CD4-positive, alpha-beta T cell treated with Interleukin-1 beta for 1 hour (primary cell): ENCODE measurements around the gene SP100.
A peak's percentile ranks its signal among the peaks of the same experiment; 100 is the strongest.
"Not testable (repeated sequence)": the region's sequence is repeated elsewhere in the genome, so short reads cannot be mapped to it uniquely, and the experiment has no call there.

Experiments
- DNase-seq, 2 donors: peaks; one replicate each; pipeline ENCODE4 v3.0.0-alpha.2; 2020 to 2022

Gene SP100

DNA sequence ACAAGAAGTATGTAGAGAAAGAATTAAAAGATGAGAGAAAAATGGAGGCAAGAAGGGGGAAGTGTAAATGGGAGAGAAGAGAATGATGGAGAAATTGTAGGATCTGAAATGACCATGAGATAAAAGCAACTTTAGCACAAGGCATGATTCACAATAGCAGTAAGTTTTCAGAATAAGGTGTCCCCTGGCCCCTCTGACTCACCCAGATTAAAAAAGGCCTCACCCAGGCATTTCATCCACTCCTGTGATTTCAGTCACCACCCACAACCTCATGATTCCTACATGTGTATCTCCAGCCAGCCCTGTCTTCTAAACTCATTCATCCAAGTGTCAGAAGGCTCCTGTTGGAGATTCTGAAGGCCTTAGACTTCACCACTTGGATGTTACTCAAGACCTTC, 56.6 kb downstream of the SP100 start:
- DNase-seq, result peak in 1 of 2 donors; percentile 21

DNA sequence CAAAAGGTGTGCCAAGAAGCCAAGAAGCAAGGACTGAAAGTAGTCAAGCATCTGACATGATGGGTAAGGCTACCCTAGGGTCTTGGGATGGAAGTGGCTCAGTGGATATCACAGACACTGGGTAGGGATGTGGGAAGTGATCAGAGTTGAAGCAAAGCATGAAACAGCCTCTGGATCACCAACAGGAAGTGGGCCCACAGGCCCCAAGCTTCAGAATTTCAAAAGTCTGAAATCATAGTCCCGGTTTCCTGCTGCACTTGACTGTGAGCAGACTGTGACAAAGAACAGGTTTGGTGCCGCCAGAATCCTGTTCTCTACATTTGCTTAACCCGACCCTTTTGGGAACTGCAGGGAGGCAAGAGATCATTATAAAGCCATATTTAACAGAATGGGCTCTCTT, 57.4 kb downstream of the SP100 start:
- DNase-seq, result peak in 1 of 2 donors; percentile 28

DNA sequence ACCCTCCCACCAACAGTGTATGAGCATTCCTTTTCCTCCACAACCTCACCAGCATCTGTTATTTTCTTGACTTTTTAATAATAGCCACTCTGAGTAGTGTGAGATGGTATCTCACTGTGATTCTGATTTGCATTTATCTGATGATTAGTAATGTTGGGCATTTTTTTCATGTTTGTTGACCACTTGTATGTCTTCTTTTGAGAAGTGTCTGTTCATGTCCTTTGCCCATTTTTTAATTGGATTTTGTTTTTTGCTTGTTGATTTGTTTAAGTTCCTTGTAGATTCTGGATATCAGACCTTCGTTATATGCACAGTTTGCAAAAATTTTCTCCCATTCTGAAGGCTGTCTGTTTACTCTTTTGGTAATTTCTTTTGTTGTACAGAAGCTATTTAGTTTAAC, 59.1 kb downstream of the SP100 start:
- no peak for DNase-seq

DNA sequence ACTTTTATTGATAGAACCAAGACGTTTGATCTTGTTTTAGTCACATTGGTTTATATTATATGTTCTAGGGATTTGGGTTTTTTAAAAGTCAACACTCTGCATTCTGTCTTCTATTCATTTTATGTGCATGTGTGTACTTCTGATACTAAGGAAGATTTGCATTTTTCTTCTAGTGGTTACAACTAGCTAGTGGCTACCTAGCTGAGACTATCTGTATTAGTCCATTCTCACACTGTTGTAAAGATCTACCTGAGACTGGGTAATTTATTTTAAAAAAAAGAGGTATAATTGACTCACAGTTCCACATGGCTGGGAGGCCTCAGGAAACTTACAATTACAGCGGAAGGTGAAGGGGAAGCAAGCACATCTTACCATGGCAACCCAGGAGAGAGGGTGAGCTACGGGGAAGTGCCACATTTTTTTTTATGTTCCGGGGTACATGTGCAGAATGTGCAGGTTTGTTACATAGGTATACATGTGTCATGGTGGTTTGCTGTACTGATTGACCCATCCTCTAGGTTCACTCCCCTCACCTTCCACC, 69.9 kb downstream of the SP100 start:
- no peak for DNase-seq

DNA sequence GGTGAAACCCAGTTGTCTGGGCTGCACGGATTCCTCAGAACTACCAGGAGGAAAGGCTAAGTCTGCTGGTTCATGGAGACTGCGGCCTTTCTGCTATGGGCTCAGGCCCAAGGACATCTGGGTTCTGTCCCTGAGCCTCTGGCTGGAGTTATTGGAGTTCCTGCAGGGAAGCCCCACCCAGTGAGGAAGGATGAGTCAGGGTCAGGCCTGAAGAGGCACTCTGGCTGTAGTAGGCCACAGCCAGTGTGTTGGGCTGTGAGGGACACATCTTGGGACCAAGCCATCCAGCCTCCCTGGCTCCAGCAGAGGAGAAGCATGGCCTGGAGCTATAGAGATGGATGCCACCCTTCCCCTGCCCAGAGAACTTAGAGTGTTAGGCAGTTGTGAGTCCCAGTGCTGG, 75.2 kb downstream of the SP100 start:
- DNase-seq, result not testable (repeated sequence)

DNA sequence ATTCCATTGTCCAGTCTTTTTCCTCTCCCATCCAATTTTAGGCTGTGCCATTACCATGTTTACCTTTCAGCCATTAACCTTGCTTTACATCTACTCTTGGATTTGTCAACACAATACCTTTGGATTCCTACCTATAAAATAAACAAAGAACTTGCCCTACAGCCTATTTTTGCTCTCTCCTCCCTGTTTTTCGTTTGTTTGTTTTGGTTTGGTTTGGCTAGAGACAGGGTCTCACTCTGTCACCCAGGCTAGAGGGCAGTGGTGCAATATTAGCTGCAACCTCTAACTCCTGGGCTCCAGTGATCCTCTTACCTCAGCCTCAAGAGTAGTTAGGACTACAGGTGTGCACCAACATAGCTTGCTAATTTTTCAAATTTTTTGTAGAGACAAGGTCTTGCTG, 76.1 kb downstream of the SP100 start:
- no peak for DNase-seq

DNA sequence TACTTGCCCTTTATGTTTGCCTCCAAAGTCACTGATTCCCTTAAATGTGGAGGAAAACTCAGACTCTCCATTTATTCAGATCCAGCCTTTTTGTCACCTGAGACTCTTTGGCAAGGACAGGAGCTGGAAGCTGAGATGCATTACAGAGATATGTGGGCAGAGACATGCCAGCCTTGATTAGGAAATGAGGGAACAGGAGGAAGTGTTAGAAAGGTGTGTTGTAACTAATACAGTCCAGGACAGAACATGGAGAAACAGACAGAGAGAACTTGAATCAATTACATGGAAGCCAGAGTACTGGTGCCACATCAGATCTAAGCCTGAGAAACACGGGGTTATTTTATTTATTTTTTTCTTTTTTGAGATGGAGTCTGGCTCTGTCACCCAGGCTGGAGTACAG, 79.0 kb downstream of the SP100 start:
- DNase-seq, result no peak

DNA sequence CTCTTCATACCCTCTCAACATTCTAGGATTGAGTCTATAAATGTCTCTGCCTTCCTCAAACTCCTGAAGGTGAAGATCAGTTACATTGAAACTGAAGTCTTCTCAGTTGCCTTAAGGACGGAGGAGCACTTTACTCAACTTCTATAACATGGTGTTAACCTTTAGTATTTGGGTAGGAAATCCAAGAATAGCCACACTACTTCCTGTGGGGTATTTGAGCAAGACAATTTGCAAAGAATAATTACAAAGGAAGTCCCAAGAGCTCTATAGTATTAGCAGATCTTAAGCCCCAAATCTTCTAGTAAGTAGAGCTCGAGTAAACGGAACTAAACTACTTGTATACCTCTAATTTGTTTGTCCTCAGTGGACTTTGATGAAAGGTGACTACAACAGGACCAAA, 80.9 kb downstream of the SP100 start:
- peak in 1 of 2 donors; percentile 5 for DNase-seq

DNA sequence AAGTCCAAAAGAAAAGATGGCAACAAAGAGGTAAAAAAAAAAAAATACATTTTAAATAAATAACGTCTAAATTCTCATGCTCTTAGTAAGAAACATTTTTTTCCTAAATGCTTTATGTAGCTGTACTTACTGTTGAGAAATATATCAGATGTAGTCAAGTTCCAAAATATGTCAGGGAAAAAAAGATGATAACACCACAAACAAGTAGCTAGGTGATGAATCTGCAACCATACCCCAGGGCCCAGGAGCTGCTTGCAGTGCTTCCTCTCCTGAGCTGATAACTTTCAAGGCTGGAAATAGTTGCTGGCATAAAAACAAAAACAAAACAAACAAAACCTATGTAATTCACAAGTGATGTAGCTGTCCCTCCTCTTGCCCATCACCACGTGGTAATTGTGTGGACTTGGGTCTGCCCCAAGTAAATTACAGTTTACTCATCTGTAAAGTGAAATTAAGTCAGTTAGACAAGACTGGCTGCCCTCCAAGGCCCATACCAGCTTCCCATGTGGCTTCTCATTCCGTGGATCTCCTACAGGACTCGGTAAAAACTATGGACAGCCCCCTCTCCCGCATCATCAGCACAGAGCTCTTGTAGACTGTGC, 82.6 kb downstream of the SP100 start:
- DNase-seq, result no peak

DNA sequence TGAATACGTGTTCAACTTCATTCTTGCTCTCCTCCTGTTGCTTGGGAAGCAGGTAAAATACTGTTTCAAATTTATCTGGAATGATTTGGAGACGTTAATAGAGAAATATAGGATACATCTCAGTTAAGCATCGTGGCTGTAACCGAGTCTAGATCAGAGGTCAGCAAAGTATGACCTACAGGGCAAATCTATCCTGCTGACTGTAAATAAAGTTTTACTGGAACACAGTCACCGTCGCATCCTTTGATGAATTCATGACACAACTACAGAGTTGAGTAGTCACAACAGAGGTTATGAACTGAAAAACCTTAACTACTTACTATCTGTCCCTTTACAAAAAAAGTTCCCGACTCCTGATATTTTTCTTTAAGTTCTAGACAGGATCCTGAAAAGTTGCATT, 86.6 kb downstream of the SP100 start:
- DNase-seq, result no peak

DNA sequence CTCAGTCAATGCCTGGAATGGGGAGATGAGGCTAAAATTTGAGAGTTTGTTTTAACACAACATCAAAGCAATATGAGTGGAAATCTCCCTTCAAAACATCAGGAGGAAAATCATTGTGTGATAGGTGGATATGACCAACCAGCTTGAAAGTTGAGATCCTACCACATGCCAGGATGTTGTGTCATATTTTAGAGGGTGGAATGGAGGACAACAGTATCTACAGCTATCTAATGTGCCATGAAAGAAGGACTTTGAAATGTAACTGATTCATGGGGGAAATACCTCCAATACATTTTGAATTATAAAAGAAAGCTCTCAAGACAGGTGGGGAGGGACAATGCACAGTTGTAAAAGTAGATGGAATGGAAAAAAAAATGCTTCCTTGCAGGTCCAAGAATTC, 87.8 kb downstream of the SP100 start:
- DNase-seq, result no peak

DNA sequence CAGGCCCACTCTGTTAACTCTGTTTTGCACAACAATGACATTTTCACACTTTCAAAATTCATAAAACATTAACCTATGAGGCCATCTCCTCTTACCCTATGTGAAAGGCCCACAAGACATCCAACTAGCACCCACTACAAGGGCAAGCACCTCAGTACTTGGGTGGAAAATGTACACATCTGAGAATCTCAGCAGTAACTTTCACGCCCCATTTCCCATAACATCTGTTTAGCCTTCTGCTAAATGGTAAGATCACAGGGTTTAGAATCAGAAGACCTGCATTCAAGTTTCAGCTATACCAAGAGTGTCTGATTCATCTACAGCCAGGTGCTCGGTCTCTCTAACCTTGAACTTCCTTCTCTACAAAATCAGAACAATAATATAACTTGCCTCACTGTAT, 89.2 kb downstream of the SP100 start:
- no peak for DNase-seq

DNA sequence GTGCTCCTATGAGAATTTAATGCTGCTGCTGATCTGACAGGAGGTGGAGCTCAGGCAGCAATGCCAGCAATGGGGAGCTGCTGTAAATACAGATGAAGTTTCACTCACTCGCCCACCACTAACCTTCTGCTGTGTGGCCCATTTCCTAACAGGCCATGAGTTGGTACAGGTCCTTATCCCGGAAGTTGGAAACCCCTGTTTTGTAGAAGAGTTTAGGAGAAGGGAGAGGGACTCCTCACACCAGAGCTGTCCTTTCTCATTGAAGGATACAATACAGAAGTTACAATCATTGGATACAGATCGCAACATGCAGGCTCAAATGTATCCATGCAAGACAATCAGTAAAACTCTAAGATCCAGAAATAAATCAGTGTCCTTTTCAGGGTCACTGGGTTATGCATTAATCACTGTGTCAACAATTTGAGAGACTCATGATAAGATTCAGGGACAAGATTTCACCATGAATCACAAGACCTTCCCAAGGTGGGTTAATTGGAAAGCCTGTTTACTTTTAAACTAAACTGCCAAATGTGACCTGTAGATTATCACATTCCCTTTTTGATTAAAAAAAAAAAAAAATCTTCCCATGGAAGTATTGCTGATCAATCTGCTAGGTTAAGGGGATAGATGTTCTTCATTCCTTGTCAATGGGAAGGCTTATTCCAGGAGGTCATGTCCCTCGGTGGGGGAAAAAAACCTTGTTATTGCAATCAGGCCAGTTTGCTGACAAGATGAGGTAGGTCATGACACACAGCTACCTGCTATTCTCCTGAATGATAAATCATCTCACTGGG, 97.2 kb downstream of the SP100 start:
- no peak for DNase-seq

DNA sequence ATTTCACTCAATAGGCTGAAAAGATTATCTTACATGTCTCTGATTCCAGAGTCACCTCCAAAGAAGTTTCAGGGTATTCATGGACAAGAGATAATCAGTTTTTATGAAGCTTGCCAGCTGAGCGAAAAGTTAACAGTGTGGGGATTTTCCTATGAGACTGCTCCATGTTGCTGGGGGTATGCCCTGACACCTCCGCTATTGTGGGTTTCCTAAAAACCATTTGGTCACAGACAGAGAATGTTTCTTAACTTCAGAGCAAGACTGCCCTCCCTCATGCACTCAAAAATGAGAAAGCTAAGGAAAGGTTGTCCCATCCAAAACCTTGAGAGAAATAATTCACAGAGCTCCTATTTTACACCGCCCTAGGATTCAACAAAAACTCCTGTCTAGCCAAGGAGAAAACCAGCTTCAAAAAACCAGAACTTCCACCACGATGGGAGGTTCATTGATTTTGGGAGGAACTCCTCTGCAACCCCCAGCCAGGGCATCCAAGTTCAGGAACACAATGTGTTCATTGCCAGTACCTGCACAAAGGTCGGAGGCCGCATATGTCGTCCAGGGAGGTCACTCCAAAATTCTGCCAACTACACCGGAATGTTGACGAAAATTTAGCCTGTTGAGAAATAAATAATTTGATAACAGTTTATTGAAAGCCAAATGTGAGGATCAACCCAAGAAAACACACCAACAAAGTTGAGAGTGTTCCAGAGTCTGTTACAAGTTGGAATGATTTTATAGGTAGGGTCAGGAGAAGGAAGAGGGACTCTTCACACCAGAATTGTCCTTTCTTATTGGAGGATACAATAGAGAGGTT, 104.3 kb downstream of the SP100 start:
- no peak for DNase-seq

DNA sequence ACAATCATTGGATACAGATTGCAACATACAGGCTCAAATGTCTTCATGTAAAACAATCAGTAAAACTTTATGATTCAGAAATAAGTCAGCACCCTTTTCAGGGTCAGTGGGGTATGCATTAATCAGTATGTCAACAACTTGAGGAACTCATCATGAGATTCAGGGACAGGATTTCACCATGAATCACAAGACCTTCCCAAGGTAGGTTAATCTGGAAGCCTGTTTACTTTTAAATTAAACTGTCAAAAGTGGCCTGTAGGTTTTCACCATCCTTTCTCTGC, 104.8 kb downstream of the SP100 start:
- DNase-seq, result no peak

DNA sequence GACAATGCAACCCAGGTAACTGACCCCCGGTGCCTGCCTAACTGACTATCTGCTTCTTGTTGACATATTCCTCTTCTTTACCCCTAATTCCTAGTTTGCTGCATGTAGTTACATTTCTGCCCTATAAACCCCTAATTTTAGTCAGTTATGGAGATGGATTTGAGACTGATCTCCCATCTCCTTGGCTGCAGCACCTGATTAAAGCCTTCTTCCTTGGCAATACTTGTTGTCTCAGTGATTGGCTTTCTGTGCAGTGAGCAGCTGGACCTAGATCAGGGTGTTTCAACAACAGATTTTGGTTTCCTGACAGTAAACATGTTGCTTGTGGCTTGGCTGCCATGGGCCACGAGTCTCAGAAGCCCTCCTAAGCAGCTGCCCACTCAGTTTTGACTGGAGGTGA, 105.4 kb downstream of the SP100 start:
- no peak for DNase-seq

DNA sequence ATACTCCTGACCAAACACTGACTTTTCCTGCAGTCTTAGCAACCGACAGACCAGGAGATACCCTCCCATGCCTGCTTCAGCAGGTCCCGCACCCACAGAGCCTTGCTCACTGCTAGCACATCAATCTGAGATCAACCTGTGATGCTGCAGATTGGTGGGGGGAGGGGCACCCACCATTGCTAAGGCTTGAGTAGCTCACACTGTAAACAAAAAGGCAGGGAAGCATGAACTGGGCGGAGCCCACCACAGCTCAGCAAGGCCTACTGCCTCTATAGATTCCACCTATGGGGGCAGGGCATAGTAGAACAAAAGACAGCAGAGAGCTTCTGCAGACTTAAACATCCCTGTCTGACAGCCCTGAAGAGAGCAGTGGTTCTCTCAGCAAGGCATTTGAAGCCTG, 109.7 kb downstream of the SP100 start:
- peak in 1 of 2 donors; percentile 32 for DNase-seq

DNA sequence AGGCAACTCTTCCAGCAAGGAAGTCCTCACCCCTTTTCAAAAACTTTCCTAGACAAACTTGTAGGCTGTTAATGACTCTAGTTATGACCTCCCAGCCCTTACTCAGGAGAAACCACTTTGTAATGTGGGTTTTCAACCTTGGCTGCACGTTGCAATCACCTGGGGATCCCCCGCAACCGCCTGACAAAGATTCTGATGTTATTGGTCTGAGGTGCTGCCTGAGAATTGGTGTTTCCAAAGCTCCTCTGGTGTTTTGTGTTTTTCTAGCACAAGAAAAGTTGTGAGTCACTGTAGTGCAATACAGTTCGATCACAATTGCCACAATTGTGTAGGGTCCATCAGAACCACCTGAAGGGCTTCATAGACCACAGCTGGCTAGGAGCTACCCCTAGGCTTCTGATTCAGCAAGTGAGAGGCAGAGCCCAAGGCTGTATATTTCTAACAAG, 121.6 kb downstream of the SP100 start:
- DNase-seq, result peak in 1 of 2 donors; percentile 1

DNA sequence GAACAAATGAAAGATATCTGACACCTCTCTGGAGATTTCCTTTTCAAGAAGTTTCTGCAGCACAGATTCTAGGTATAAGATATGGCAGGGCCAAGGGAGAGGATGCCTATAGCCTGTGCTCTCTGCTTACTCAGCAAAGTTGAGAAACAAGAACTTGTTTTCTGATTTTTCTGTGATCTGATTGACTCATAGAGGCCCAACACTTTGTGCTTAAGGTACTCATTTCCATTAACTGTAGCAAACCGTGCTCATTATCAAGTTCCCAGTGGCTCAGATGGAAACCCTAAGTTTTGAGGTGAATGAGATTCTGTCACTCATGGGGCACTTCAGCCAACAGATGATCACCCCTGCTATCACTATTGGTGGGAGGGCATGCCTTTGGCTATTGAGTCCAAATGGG, 124.3 kb downstream of the SP100 start:
- no peak for DNase-seq

DNA sequence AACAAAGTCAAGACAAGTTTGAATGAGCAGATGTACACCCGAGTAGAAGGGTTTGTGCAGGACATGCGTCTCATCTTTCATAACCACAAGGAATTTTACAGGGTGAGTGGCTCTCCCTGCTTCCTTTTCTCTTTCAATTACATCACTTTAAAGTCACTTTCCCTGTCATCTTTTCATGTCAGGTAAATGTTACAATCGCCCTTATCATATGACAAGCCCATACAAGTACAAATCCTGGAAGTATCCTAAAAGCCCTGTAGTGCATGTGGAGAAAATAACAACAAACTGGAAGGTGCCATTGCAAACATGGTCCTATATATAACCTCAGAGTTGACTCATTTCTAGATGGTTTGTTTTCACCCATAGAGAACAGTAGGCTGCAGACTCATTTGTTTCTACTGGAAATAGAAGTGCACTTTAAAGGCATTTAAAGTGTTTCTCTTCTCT, 126.0 kb downstream of the SP100 start:
- DNase-seq, result no peak

DNA sequence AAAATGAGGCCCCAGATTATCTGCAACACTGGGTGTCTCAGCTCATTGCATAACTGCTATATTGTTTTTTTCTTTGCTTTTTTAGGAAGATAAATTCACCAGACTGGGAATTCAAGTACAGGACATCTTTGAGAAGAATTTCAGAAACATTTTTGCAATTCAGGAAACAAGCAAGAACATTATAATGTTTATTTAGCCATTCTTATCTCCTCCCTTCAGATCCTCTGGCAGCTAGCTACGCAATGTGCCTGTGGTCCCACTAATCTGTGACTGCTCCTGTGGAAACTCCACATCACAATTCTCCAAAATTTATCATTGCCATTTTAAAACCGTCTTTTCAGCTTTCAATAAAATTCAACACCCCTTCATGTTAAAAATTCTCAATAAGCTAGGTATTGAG, 126.8 kb downstream of the SP100 start:
- DNase-seq, result no peak

DNA sequence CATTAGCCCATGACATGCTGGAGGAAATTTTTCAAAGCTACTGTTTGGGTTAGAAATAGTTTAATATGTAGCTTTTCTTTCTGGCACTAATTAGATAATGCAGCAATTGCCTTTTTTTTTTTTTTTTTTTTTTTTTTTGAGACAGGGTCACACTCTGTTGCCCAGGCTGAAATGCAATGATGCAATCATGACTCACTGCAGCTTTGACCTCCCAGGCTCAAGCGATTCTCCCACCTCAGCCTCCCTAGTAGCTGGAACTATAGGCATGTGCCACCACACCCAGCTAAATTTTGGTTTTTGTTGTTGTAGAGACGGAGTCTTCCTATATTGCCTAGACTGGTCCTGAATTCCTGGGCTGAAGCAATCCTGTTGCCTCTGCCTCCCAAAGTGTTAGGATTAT, 136.2 kb downstream of the SP100 start:
- DNase-seq, result no peak

DNA sequence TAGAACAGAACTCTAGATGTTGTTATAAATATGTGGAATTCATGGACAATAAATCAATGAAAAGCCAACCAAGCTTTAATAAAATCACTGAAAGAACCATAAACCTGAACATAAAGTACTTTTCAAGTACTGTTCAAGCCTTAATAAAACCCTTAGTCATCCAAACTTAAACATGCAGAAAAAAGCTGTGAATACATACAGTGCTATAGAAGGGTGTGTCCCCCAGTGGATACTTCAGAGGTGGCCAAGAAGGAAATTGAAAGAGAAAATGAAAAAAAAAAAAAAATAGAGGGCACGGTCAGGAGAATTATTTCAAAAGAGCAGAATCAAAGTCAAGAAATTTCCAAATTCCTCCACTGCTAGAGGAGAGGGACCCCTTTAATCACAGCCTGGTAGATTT, 141.1 kb downstream of the SP100 start:
- no peak for DNase-seq
